ENCODE measurements around the gene EIF2S1. TPM values are rescaled to one million over a fixed set of nuclear protein-coding genes. Genes with fewer than 3 reads are reported as not detected.
A peak's percentile ranks its signal among the peaks of the same experiment; 100 is the strongest.
"Not testable (repeated sequence)": the region's sequence is repeated elsewhere in the genome, so short reads cannot be mapped to it uniquely, and the experiment has no call there.

Gene EIF2S1
- total RNA-seq, 1 donor from 2014 or later, result 80.1 TPM

DNA sequence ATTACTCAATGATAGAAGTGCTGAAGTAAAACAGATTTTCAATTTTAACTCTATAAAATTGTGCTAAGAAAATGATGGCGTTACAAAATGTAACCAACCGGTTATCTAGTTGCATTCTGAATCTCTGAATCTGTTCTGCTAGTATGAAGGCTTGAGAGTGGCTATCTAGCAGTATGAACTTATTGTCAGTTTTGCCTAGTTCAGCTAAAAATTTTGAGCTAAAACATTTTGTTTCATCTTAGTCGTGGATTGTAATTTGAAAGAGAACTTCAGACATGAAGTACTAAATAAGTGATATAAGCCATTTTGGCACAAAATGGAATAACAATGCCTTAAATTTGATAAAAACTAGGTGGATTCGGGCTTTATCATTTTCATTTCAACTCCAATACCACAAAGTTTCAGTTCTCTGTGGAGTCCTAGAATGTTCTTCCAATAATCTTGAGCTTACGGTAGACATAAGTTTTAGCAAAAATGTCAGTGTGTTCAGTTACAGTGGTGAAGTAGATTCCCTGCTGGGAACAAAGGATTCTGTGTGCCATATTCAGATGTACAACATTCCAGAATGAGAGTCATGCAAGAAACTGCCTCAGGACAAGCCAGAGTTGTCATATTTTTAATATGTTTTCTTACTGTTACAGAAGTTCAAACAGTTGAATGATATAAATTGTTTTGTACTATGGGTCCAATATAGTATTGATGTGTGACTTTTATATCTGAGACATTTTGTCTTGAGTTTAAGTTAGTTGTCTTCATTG is 28.6 kb upstream of the EIF2S1 start:
- peaks cover 62% of the 10 kb centered on the region for H3K36me3 ChIP-seq
- no peak for TF ChIP-seq CTCF (IDR thresholded peaks at IDR 0.05)
- intact Hi-C loops (cut with DNase I), result no loop called here

DNA sequence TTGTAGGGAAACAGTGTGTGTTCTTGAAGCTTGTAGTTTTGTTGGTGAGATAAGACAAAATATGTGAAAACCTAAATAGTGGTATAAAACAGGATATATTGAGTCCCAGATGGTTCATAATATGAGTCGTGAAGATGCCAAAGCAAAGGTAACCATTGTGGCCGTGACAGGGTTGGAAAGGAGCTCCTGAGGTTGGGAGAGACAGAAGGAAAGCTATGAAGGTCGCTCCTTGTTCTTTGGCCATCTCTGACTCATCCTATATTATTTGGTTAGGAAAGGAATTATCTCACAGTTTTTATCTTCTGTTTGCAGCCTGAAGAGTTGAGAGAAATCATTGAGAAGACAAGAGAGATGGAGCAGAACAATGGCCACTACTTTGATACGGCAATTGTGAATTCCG is 27.7 kb upstream of the EIF2S1 start:
- no peak overlapping the region for H3K27ac ChIP-seq
- no peaks in the 10 kb centered on the region for H3K4me1 ChIP-seq
- intact Hi-C loops (cut with DNase I), result no loop called here
- DNase-seq, result no peak
- TF ChIP-seq CTCF (IDR thresholded peaks at IDR 0.05), result no peak
- no peak overlapping the region for H3K4me3 ChIP-seq
- H3K9me3 ChIP-seq, result no peaks in the 10 kb centered on the region
- no peaks in the 10 kb centered on the region for H3K27me3 ChIP-seq
- H3K36me3 ChIP-seq, result peaks cover 71% of the 10 kb centered on the region
- ATAC-seq, result no peak

More for the DNA sequence above, 28.6 kb upstream of the EIF2S1 start:
- Histone ChIP-seq H3K4me3 (no peak overlapping the region), H3K27ac (no peak overlapping the region), H3K9me3 (no peaks in the 10 kb centered on the region), H3K27me3 (no peaks in the 10 kb centered on the region), H3K4me1 (no peaks in the 10 kb centered on the region)
- ATAC-seq, result no peak
- DNase-seq, result no peak

DNA sequence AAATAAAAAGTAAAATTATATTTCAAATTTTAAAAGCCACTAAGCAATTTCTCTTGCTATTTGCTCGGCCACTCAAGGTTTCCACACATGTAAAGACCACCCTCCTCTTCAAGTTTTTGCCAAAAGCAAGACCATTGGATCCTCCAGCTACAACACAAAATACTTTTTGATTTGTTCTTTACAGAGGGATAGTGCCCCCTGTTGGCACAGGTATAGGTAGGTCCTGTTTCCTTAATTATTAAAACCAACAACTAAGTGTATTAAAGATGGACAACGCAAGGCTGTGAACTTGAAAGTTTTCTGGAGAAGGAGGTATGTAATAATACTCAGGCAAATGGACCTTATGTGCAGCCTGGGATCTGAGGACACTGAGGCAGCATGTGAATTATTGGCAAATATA is 24.3 kb upstream of the EIF2S1 start:
- Histone ChIP-seq H3K36me3 (peaks cover 97% of the 10 kb centered on the region), H3K9me3 (no peaks in the 10 kb centered on the region), H3K27ac (no peak overlapping the region), H3K27me3 (no peaks in the 10 kb centered on the region), H3K4me1 (no peaks in the 10 kb centered on the region), H3K4me3 (no peak overlapping the region)
- ATAC-seq (no peak), DNase-seq (no peak)
- TF ChIP-seq CTCF (IDR thresholded peaks at IDR 0.05), result peak; percentile 31
- intact Hi-C loops (cut with DNase I), result no loop called here

GRCh38 chr14:67341231-67341630 is 18.9 kb upstream of the EIF2S1 start:
- H3K9me3 ChIP-seq; H3K27me3 ChIP-seq; DNase-seq; H3K27ac ChIP-seq; H3K4me1 ChIP-seq; intact Hi-C loops (cut with DNase I); ATAC-seq; H3K4me3 ChIP-seq: not testable (repeated sequence)
- peaks cover 85% of the 10 kb centered on the region for H3K36me3 ChIP-seq

DNA sequence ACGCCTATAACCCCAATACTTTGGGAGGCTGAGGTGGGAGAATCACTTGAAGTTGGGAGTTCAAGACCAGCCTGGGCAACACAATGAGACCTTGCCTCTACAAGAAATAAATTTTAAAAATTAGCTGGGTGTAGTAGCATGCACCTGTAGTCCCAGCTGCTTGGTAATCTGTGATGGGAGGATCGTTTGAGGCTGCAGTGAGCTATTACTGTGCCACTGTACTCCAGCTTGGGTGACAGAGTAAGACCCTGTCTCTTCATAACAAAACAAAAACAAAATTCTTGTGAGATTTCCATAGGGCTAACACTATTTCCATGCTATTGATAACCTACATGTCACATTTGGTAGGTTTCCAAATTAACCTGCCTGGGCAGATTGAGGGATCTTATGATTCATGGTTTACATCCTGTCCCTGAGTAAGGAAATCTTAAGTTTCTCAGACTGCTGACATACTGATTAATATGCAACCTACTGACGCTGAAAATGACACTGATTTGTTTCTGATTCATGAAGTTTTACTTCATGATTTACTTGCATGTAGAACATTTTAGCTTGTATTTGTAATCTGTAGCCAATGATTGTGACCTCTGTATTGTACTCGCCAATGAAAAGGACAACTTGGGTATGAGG is 16.4 kb upstream of the EIF2S1 start:
- no peaks in the 10 kb centered on the region for H3K4me1 ChIP-seq
- DNase-seq, result no peak
- H3K27me3 ChIP-seq, result no peaks in the 10 kb centered on the region
- intact Hi-C loops (cut with DNase I), result no loop called here
- ATAC-seq, result no peak
- no peaks in the 10 kb centered on the region for H3K9me3 ChIP-seq
- no peak overlapping the region for H3K27ac ChIP-seq
- H3K4me3 ChIP-seq, result no peak overlapping the region
- peaks cover 85% of the 10 kb centered on the region for H3K36me3 ChIP-seq
- TF ChIP-seq CTCF (IDR thresholded peaks at IDR 0.05), result no peak

- peaks cover 86% of the 10 kb centered on the region for H3K36me3 ChIP-seq
- no peaks in the 10 kb centered on the region for H3K4me1 ChIP-seq
- no peak for DNase-seq
- H3K9me3 ChIP-seq, result no peaks in the 10 kb centered on the region
- no peak for ATAC-seq
- no peak for TF ChIP-seq CTCF (IDR thresholded peaks at IDR 0.05)
- intact Hi-C loops (cut with DNase I), result no loop called here
- H3K27ac ChIP-seq, result no peak overlapping the region
- H3K4me3 ChIP-seq, result no peak overlapping the region
- H3K27me3 ChIP-seq, result no peaks in the 10 kb centered on the region
Measured at GRCh38 chr14:67345583-67345982, 14.5 kb upstream of the EIF2S1 start.
